Measurements from ENCODE around the gene ADAM12.

DNA sequence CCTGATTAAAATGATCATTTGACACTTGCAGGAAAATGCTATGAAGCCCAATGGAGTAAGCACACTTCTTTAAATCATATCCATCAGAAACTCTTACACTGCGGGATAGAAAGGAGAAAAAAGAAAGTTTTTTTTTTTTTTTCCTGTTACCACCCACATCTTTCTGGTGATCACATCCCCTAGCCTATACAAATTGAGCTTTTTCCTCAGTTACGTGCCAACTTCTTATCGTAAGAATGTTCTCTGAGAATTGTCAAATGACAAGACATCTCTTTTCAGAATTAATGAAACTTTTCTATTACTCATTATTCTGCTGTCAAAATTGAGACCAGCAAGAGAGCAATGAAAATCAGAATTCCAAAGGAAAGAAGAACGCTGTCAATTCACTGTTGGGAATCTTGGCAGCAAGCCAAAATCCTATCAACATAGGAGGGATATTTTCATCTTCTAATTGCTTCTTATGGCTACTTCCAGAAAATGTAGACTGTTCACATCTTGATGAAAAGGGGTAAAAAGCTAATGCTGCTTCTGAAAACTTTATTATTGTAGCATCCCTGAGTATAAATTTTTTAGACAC lies 179.5 kb downstream of the ADAM12 start:
- TF ChIP-seq, protein P1, sequence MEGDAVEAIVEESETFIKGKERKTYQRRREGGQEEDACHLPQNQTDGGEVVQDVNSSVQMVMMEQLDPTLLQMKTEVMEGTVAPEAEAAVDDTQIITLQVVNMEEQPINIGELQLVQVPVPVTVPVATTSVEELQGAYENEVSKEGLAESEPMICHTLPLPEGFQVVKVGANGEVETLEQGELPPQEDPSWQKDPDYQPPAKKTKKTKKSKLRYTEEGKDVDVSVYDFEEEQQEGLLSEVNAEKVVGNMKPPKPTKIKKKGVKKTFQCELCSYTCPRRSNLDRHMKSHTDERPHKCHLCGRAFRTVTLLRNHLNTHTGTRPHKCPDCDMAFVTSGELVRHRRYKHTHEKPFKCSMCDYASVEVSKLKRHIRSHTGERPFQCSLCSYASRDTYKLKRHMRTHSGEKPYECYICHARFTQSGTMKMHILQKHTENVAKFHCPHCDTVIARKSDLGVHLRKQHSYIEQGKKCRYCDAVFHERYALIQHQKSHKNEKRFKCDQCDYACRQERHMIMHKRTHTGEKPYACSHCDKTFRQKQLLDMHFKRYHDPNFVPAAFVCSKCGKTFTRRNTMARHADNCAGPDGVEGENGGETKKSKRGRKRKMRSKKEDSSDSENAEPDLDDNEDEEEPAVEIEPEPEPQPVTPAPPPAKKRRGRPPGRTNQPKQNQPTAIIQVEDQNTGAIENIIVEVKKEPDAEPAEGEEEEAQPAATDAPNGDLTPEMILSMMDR (conservative IDR thresholded peaks at IDR 0.05; ENCODE audit: low read depth in 2 of 2): no peak
- no peak for TF ChIP-seq POLR2AphosphoS5 (IDR thresholded peaks at IDR 0.05; ENCODE audit: low read depth)
- TF ChIP-seq EZH2 (IDR thresholded peaks at IDR 0.05; ENCODE audit: low read depth, unreplicated experiment): no peak
- TF ChIP-seq EZH2phosphoT487 (IDR thresholded peaks at IDR 0.05; ENCODE audit: unreplicated experiment): no peak
- TF ChIP-seq, protein P2, sequence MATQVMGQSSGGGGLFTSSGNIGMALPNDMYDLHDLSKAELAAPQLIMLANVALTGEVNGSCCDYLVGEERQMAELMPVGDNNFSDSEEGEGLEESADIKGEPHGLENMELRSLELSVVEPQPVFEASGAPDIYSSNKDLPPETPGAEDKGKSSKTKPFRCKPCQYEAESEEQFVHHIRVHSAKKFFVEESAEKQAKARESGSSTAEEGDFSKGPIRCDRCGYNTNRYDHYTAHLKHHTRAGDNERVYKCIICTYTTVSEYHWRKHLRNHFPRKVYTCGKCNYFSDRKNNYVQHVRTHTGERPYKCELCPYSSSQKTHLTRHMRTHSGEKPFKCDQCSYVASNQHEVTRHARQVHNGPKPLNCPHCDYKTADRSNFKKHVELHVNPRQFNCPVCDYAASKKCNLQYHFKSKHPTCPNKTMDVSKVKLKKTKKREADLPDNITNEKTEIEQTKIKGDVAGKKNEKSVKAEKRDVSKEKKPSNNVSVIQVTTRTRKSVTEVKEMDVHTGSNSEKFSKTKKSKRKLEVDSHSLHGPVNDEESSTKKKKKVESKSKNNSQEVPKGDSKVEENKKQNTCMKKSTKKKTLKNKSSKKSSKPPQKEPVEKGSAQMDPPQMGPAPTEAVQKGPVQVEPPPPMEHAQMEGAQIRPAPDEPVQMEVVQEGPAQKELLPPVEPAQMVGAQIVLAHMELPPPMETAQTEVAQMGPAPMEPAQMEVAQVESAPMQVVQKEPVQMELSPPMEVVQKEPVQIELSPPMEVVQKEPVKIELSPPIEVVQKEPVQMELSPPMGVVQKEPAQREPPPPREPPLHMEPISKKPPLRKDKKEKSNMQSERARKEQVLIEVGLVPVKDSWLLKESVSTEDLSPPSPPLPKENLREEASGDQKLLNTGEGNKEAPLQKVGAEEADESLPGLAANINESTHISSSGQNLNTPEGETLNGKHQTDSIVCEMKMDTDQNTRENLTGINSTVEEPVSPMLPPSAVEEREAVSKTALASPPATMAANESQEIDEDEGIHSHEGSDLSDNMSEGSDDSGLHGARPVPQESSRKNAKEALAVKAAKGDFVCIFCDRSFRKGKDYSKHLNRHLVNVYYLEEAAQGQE (IDR thresholded peaks at IDR 0.05; ENCODE audit: unreplicated experiment): no peak
- TF ChIP-seq JUNB (IDR thresholded peaks at IDR 0.05; ENCODE audit: unreplicated experiment): no peak
- TF ChIP-seq CREB1 (CRISPR knock-in tag; IDR thresholded peaks at IDR 0.05; ENCODE audit: low read depth): no peak
- no peak for TF ChIP-seq NANOG (IDR thresholded peaks at IDR 0.05; ENCODE audit: borderline replicate concordance)
